Measurements from ENCODE around the gene INPPL1. TPM values are rescaled to one million over a fixed set of nuclear protein-coding genes. Genes with fewer than 3 reads are reported as not detected.

INPPL1 gene
- total and polyA plus RNA-seq, 2 donors (not counting 3 experiments of a cell fraction or from before 2014, with no cell fraction given) = 125 to 184 TPM

- ChIA-PET POLR2A (no interaction called here), CTCF (interaction anchor here (1.1 kb wide), 1 partner anchor 19 kb away, joined by 3 read pairs; no protein-coding TSS in a partner anchor)
- no peak overlapping the region for H3K4me2 ChIP-seq (ENCODE audit: insufficient read depth, low read length)
- no peaks in the 10 kb centered on the region for H3K79me2 ChIP-seq (ENCODE audit: control insufficient read depth, insufficient read depth, low read length)
- H3K4me3 ChIP-seq (replicated peaks in 1 of 3; ENCODE audit: insufficient read depth in 1 of 3, low read depth in 1 of 3, low read length in 3 of 3) = no peak overlapping the region
- no peak overlapping the region for H3K27ac ChIP-seq (ENCODE audit: insufficient read depth, low read depth, low read length)
- no peak overlapping the region for H3K9ac ChIP-seq (replicated peaks; ENCODE audit: extremely low read depth, insufficient read depth, low read length)
- no peaks in the 10 kb centered on the region for H3K9me1 ChIP-seq (replicated peaks; ENCODE audit: control insufficient read depth, extremely low read depth, insufficient read depth, low read length)
- DNase-seq (ENCODE audit: low read depth, low spot score) = no peak
- H3K4me1 ChIP-seq (ENCODE audit: control insufficient read depth, extremely low read depth, insufficient read depth, low read length) = no peaks in the 10 kb centered on the region
- dilution Hi-C loops (cut with MboI; ENCODE audit: extremely low pct_ligation_motif_present, low sequenced_read_pairs) = no loop called here
- peaks cover 13 to 24% of the 10 kb centered on the region in 2 experiments for H3K27me3 ChIP-seq (ENCODE audit: control insufficient read depth in 2 of 2, insufficient read depth in 2 of 2, low read length in 2 of 2)
- no peaks in the 10 kb centered on the region for H4K20me1 ChIP-seq (replicated peaks; ENCODE audit: control insufficient read depth, extremely low read depth, insufficient read depth, low read length)
- BruUV-seq (replicated peaks) = no TSS peak
- no peaks in the 10 kb centered on the region for H3K9me3 ChIP-seq (replicated peaks; ENCODE audit: control insufficient read depth, insufficient read depth, low read length)
- no peak for FAIRE-seq
- intact Hi-C loops (cut with micrococcal nuclease) = no loop called here
- H2AFZ ChIP-seq (ENCODE audit: low read depth, low read length) = no peak overlapping the region
- TF ChIP-seq GATA2 (IDR thresholded peaks at IDR 0.05; ENCODE audit: insufficient read depth, insufficient read length, low read depth, low read length) = no peak
- no peaks in the 10 kb centered on the region for H3K36me3 ChIP-seq (ENCODE audit: control insufficient read depth in 2 of 2, extremely low read depth in 1 of 2, insufficient read depth in 2 of 2, low read length in 2 of 2)
These were observed 33.0 kb downstream of the INPPL1 start for GRCh38 chr11:72257570-72257969.

- CTCF ChIA-PET = interaction anchor here (1.2 to 1.4 kb wide), 2 partner anchors 8 to 172 kb away, joined by 3 to 5 read pairs; no protein-coding TSS in a partner anchor
- no peak overlapping the region for H3K4me3 ChIP-seq (replicated peaks in 1 of 3; ENCODE audit: insufficient read depth in 1 of 3, low read depth in 1 of 3, low read length in 3 of 3)
These were observed 34.9 kb downstream of the INPPL1 start for GRCh38 chr11:72259490-72259889.

More at GRCh38 chr11:72259490-72259889, 34.9 kb downstream of the INPPL1 start:
- intact Hi-C loops (cut with micrococcal nuclease) (no loop called here), dilution Hi-C loops (cut with MboI; ENCODE audit: extremely low pct_ligation_motif_present, low sequenced_read_pairs) (no loop called here)
- Histone ChIP-seq H3K36me3 (ENCODE audit: control insufficient read depth in 2 of 2, extremely low read depth in 1 of 2, insufficient read depth in 2 of 2, low read length in 2 of 2) (no peaks in the 10 kb centered on the region), H3K9ac (replicated peaks; ENCODE audit: extremely low read depth, insufficient read depth, low read length) (no peak overlapping the region), H4K20me1 (replicated peaks; ENCODE audit: control insufficient read depth, extremely low read depth, insufficient read depth, low read length) (no peaks in the 10 kb centered on the region), H3K4me1 (ENCODE audit: control insufficient read depth, extremely low read depth, insufficient read depth, low read length) (no peaks in the 10 kb centered on the region), H3K79me2 (ENCODE audit: control insufficient read depth, insufficient read depth, low read length) (no peaks in the 10 kb centered on the region), H3K27ac (ENCODE audit: insufficient read depth, low read depth, low read length) (no peak overlapping the region), H3K4me2 (ENCODE audit: insufficient read depth, low read length) (no peak overlapping the region), H3K9me3 (replicated peaks; ENCODE audit: control insufficient read depth, insufficient read depth, low read length) (no peaks in the 10 kb centered on the region), H2AFZ (ENCODE audit: low read depth, low read length) (no peak overlapping the region), H3K9me1 (replicated peaks; ENCODE audit: control insufficient read depth, extremely low read depth, insufficient read depth, low read length) (no peaks in the 10 kb centered on the region), H3K27me3 (ENCODE audit: control insufficient read depth in 2 of 2, insufficient read depth in 2 of 2, low read length in 2 of 2) (peaks cover 13 to 17% of the 10 kb centered on the region in 2 experiments)
- no peak for TF ChIP-seq EZH2 (IDR thresholded peaks at IDR 0.05; ENCODE audit: borderline replicate concordance, low read depth, low read length, severe bottlenecking)
- no peak for TF ChIP-seq POLR2AphosphoS5 (IDR thresholded peaks at IDR 0.05; ENCODE audit: insufficient read depth, low read depth, low read length)
- no peak for TF ChIP-seq GATA2 (IDR thresholded peaks at IDR 0.05; ENCODE audit: insufficient read depth, insufficient read length, low read depth, low read length)
- no peak for TF ChIP-seq FOS (IDR thresholded peaks at IDR 0.05; ENCODE audit: borderline replicate concordance, insufficient read depth, low read length)
- no peak for TF ChIP-seq MYC (IDR thresholded peaks at IDR 0.05; ENCODE audit: low read depth, low read length)
- no peak for TF ChIP-seq POLR2A (IDR thresholded peaks at IDR 0.05; ENCODE audit: low read depth, low read length)
- no peak for TF ChIP-seq MAX (IDR thresholded peaks at IDR 0.05; ENCODE audit: insufficient read depth, insufficient read length)
- TF ChIP-seq JUN (IDR thresholded peaks at IDR 0.05; ENCODE audit: borderline replicate concordance, insufficient read depth, insufficient read length, low read depth) = no peak
- no peak for TF ChIP-seq CTCF (IDR thresholded peaks at IDR 0.05; ENCODE audit: extremely low read depth in 1 of 2, insufficient read depth in 1 of 2, low read depth in 1 of 2, low read length in 2 of 2)
- FAIRE-seq (no peak), DNase-seq (ENCODE audit: low read depth, low spot score) (no peak)
- no TSS peak for BruUV-seq (replicated peaks)
- POLR2A ChIA-PET = no interaction called here

All from endothelial cell of umbilical vein (primary cell).